Prostate gland (tissue), 2 donors: Measurements from ENCODE around the gene CERS3. TPM values are rescaled to one million over a fixed set of nuclear protein-coding genes. Genes with fewer than 3 reads are reported as not detected.

Experiments
- DNase-seq: peaks from one replicate; pipeline ENCODE4 v3.0.0-alpha.2; 2019; ENCODE audit warnings: low spot score
- H3K27ac ChIP-seq, 2 donors: fragments of 200-600 bp; sonication (generic); 2 replicates each; pipeline ENCODE4 v1.5.1; 2017 to 2019
- H3K27me3 ChIP-seq: fragments of 200-600 bp; sonication (generic); replicated peaks from 2 replicates; pipeline ENCODE4 v1.5.1; 2019; ENCODE audit not compliant: insufficient read depth
- H3K36me3 ChIP-seq, 2 donors: fragments of 200-600 bp; sonication (generic); 1 replicate in 1 of 2; 2 replicates in 1 of 2; pipeline versions ENCODE4 v1.5.1 to v1.8.1; 2017 to 2019
- H3K4me1 ChIP-seq: fragments of 200-600 bp; sonication (generic); replicated peaks from 2 replicates; pipeline ENCODE4 v1.5.1; 2019
- H3K4me3 ChIP-seq, 2 donors: fragments of 200-600 bp; sonication (generic); 2 replicates each; pipeline ENCODE4 v1.5.1; 2017 to 2019
- H3K9me3 ChIP-seq: fragments of 200-600 bp; sonication (generic); 2 replicates; pipeline ENCODE4 v1.5.1; 2017
- POLR2A ChIP-seq: fragments of 450-650 bp; IDR thresholded peaks from one replicate; pipeline ENCODE4 v1.6.1; 2016; ENCODE audit warnings: antibody characterized with exemption, mild to moderate bottlenecking
- POLR2AphosphoS5 ChIP-seq: sonication (generic); formaldehyde crosslinking; IDR thresholded peaks from one replicate; pipeline ENCODE4 v1.6.1; 2017; ENCODE audit warnings: antibody characterized with exemption
- WGBS: methylation state at CpG from one replicate; pipeline ENCODE4 v1.1.5; 2018; 5-methylcytosine and 5-hydroxymethylcytosine counted together
- intact Hi-C: fragments of 100-400 bp; cut with DNase I; formaldehyde crosslinking; loops from one replicate; pipeline ENCODE4 v1.14.2; 2022
- total RNA-seq, 2 donors: library from RNA; depleted of rRNA; stranded (reverse); fragments of >200 nt; gene quantifications; one replicate each; pipeline ENCODE4 v1.1.0, GENCODE V29; 2016
- TF ChIP-seq, protein P1 (sequence below), 4 experiments: fragments of 200-600 bp in 2 of 4; fragments of 450-650 bp in 2 of 4; sonication (generic) in 2 of 4; IDR thresholded peaks; 1 replicate in 3 of 4; 2 replicates in 1 of 4; pipeline ENCODE4 v1.5.1; 2016 to 2019; ENCODE audit warnings: antibody characterized with exemption in 4 of 4, mild to moderate bottlenecking in 2 of 4, moderate library complexity in 2 of 4

CERS3 gene
- total RNA-seq, 2 donors from 2014 or later = 0.73 to 4.0 TPM

GRCh38 chr15:100501117-100501516, 27.6 kb downstream of the CERS3 start:
- Histone ChIP-seq H3K27ac (no peak overlapping the region), H3K4me1 (no peaks in the 10 kb centered on the region), H3K4me3 (no peak overlapping the region), H3K27me3 (no peaks in the 10 kb centered on the region), H3K36me3 (no peaks in the 10 kb centered on the region), H3K9me3 (no peaks in the 10 kb centered on the region)
- TF ChIP-seq POLR2AphosphoS5 (no peak), POLR2A (no peak)
- TF ChIP-seq, protein P1, sequence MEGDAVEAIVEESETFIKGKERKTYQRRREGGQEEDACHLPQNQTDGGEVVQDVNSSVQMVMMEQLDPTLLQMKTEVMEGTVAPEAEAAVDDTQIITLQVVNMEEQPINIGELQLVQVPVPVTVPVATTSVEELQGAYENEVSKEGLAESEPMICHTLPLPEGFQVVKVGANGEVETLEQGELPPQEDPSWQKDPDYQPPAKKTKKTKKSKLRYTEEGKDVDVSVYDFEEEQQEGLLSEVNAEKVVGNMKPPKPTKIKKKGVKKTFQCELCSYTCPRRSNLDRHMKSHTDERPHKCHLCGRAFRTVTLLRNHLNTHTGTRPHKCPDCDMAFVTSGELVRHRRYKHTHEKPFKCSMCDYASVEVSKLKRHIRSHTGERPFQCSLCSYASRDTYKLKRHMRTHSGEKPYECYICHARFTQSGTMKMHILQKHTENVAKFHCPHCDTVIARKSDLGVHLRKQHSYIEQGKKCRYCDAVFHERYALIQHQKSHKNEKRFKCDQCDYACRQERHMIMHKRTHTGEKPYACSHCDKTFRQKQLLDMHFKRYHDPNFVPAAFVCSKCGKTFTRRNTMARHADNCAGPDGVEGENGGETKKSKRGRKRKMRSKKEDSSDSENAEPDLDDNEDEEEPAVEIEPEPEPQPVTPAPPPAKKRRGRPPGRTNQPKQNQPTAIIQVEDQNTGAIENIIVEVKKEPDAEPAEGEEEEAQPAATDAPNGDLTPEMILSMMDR (IDR thresholded peaks at IDR 0.05) = no peak
- intact Hi-C loops = no loop called here
- 37% methylated on average over 5 of the region's 5 CpGs for WGBS
- DNase-seq = no peak

DNA sequence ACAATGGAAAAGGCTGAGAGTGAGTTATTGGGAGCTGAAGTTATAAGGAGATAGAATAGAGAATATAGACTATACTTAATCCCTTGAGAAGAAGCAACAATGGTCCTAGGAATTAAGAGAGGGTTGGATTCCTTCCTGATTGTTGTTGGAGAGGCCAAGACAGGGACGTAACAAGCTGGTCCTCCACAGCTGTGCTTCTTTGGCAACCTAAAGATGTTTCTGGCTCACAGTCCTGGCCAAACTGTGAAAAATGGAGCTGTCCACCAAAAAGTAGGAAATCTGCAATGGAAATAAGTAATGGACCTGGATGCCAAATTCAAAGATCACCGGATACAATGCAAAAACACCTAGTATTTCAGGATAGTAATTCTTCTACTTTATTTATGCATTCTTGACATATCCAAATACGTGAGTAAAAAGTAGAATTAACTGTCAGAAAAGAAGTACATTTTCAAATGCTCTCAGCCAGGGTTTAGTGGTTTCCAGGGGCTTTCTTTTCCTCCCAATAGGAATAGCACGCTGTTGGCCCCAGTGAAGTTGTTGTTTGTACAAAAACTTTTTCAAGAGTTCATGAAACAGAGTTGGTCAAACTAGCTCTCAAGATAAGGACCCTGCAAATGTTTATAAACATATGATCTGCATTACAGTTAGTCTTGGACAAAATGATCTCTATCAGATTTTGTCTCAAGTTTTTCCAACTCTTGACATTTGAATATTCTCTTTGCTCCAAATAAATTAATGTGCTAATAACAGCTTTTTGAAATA, 28.3 kb downstream of the CERS3 start:
- Histone ChIP-seq H3K4me3 (no peak overlapping the region), H3K36me3 (no peaks in the 10 kb centered on the region), H3K9me3 (no peaks in the 10 kb centered on the region), H3K4me1 (no peaks in the 10 kb centered on the region), H3K27me3 (no peaks in the 10 kb centered on the region), H3K27ac (no peak overlapping the region)
- WGBS = 26% methylated on average over 4 of the region's 4 CpGs
- intact Hi-C loops = no loop called here
- no peak for TF ChIP-seq POLR2AphosphoS5
- TF ChIP-seq, protein P1 (IDR thresholded peaks at IDR 0.05) = no peak
- TF ChIP-seq POLR2A = no peak
- no peak for DNase-seq

DNA sequence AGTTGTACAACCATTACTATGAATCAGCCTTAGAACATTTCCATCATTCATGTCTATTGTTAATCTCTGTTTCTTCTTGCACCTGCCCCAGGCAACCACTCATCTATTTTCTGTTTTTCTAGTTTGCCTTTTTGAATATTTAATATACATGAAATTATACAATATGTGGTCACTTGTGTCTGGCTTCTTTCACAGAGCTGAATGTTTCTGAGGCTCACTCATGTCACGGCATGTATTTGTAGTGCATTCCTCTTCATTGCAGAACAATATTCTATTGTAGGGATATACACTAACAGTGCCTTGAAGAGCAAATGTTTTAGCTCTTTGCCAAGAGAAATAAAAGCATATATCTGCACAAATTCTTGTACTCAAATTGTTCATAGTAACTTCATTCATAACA, 32.9 kb downstream of the CERS3 start:
- Histone ChIP-seq H3K4me3 (no peak overlapping the region), H3K27ac (no peak overlapping the region), H3K27me3 (no peaks in the 10 kb centered on the region), H3K9me3 (no peaks in the 10 kb centered on the region), H3K36me3 (no peaks in the 10 kb centered on the region), H3K4me1 (no peaks in the 10 kb centered on the region)
- no peak for TF ChIP-seq POLR2A
- TF ChIP-seq, protein P1 (IDR thresholded peaks at IDR 0.05) = no peak
- TF ChIP-seq POLR2AphosphoS5 = no peak
- intact Hi-C loops = no loop called here
- no peak for DNase-seq
- WGBS = 94% methylated on average over 1 of the region's 1 CpG

- 97% methylated on average over 4 of the region's 4 CpGs for WGBS
- no peaks in the 10 kb centered on the region for H3K27me3 ChIP-seq
- no peaks in the 10 kb centered on the region for H3K9me3 ChIP-seq
- TF ChIP-seq POLR2A (no peak), POLR2AphosphoS5 (no peak)
- TF ChIP-seq, protein P1 (IDR thresholded peaks at IDR 0.05) = no peak
- no peak overlapping the region for H3K4me3 ChIP-seq
- intact Hi-C loops = no loop called here
- no peaks in the 10 kb centered on the region for H3K4me1 ChIP-seq
- H3K36me3 ChIP-seq = no peaks in the 10 kb centered on the region
- DNase-seq = no peak
- H3K27ac ChIP-seq = no peak overlapping the region
Measured at GRCh38 chr15:100493213-100493612, 35.5 kb downstream of the CERS3 start.

DNA sequence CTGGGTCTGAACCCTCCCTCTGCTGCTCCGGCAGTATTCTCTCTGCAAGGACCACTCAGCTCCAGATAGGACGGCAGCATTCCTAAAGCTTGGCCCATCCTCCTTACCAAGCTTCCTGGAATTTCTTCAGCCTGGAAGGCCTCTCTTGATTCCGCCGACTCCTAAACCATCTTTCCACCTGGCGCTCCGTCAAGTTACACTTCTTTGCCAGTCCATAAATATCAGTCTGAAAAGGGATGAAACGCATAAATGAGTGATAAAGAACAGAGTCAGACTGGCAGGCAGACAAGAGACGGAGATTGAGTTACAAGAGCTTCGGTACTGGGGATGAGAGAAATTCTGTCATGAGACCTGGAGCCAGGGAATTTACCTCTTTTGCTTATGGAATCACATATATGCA, 44.3 kb downstream of the CERS3 start:
- no peaks in the 10 kb centered on the region for H3K9me3 ChIP-seq
- DNase-seq = no peak
- H3K4me3 ChIP-seq = no peak overlapping the region
- H3K27me3 ChIP-seq = no peaks in the 10 kb centered on the region
- 43% methylated on average over 9 of the region's 9 CpGs for WGBS
- intact Hi-C loops = no loop called here
- H3K27ac ChIP-seq = no peak overlapping the region
- TF ChIP-seq POLR2AphosphoS5 = no peak
- TF ChIP-seq, protein P1 (IDR thresholded peaks at IDR 0.05) = no peak
- no peak for TF ChIP-seq POLR2A
- H3K36me3 ChIP-seq = no peaks in the 10 kb centered on the region
- H3K4me1 ChIP-seq = no peaks in the 10 kb centered on the region
